B cell (primary cell): Measurements from ENCODE around the gene PLD4. TPM values are rescaled to one million over a fixed set of nuclear protein-coding genes. Genes with fewer than 3 reads are reported as not detected.

Experiments
- ATAC-seq: fragments of 200-7000 bp; cut with Tn5 transposase; one replicate; pipeline ENCODE4 v1.10.0; 2021; ENCODE audit warnings: low read depth, mild to moderate bottlenecking, moderate number of reproducible peaks, moderate library complexity
- CTCF ChIA-PET: fragments of 350-600 bp; sonication (Branson Sonifier 250); formaldehyde crosslinking; loops from one replicate; lab custom pipeline; 2021; ENCODE audit warnings: antibody characterized with exemption, inconsistent platforms; lab: Charles Lee
- POLR2A ChIA-PET: fragments of 350-600 bp; sonication (Branson Sonifier 250); formaldehyde crosslinking; loops from one replicate; lab custom pipeline; 2021; ENCODE audit warnings: antibody characterized with exemption; lab: Charles Lee
- DNase-seq: peaks from one replicate; pipeline ENCODE4 v3.0.0; 2013
- H2AFZ ChIP-seq: 2 replicates; pipeline ENCODE4 v1.6.1; 2012; ENCODE audit warnings: mild to moderate bottlenecking, low read depth, low read length; ENCODE audit not compliant: insufficient read depth, poor library complexity, severe bottlenecking
- H3K27ac ChIP-seq, 2 donors: 1 replicate in 1 of 2; 2 replicates in 1 of 2; pipeline ENCODE4 v1.5.1; 2012 to 2013; ENCODE audit warnings: low read length in 2 of 2, mild to moderate bottlenecking in 2 of 2, moderate library complexity in 1 of 2
- H3K27me3 ChIP-seq, 4 experiments: fragments of 200-600 bp in 1 of 4; sonication (generic) in 1 of 4; replicated peaks in 1 of 4; 1 replicate in 2 of 4; 2 replicates in 2 of 4; pipeline versions ENCODE4 v1.6.1 to v1.7.0; 2013 to 2016; ENCODE audit warnings: low read length in 3 of 4, mild to moderate bottlenecking in 2 of 4, mixed read lengths in 1 of 4, moderate library complexity in 1 of 4; ENCODE audit not compliant: insufficient read depth in 4 of 4, control insufficient read depth in 3 of 4; ENCODE audit errors: control extremely low read depth in 1 of 4
- H3K36me3 ChIP-seq, 2 experiments: replicated peaks in 1 of 2; 1 replicate in 1 of 2; 2 replicates in 1 of 2; pipeline versions ENCODE4 v1.6.1 to v1.7.1; 2013; ENCODE audit warnings: low read length in 1 of 2; ENCODE audit not compliant: insufficient read depth in 2 of 2, control insufficient read depth in 1 of 2; ENCODE audit errors: control extremely low read depth in 1 of 2, extremely low read depth in 1 of 2
- H3K4me1 ChIP-seq, 2 donors: fragments of 200-600 bp in 1 of 2; sonication (generic) in 1 of 2; 1 replicate in 1 of 2; 2 replicates in 1 of 2; pipeline versions ENCODE4 v1.5.1 to v1.6.1; 2013 to 2017; ENCODE audit warnings: low read length in 2 of 2; ENCODE audit not compliant: control insufficient read depth in 2 of 2, insufficient read depth in 2 of 2
- H3K4me2 ChIP-seq: replicated peaks from 2 replicates; pipeline ENCODE3; 2012; ENCODE audit warnings: mild to moderate bottlenecking, low read depth, low read length; ENCODE audit not compliant: poor library complexity, severe bottlenecking
- H3K4me3 ChIP-seq, 5 experiments: fragments of 200-600 bp in 1 of 5; sonication (generic) in 1 of 5; 1 replicate in 3 of 5; 2 replicates in 2 of 5; pipeline versions ENCODE4 v1.5.1 to v1.7.0; 2011 to 2016; ENCODE audit warnings: low read length in 4 of 5, mild to moderate bottlenecking in 4 of 5, low read depth in 2 of 5, control low read depth in 1 of 5, moderate library complexity in 1 of 5; ENCODE audit not compliant: insufficient read depth in 1 of 5; ENCODE audit errors: control extremely low read depth in 1 of 5, extremely low read depth in 1 of 5
- H3K79me2 ChIP-seq: fragments of 200-600 bp; sonication (generic); one replicate; pipeline ENCODE4 v1.6.0; 2016; ENCODE audit warnings: low read length; ENCODE audit not compliant: control insufficient read depth, insufficient read depth
- H3K9ac ChIP-seq: fragments of 200-600 bp; sonication (generic); 2 replicates; pipeline ENCODE4 v1.6.1; 2017; ENCODE audit warnings: mild to moderate bottlenecking, low read length, moderate library complexity
- H3K9me3 ChIP-seq, 3 donors: one replicate each; pipeline versions ENCODE4 v1.6.1 to v1.7.1; 2013; ENCODE audit warnings: low read length in 2 of 3; ENCODE audit not compliant: control insufficient read depth in 2 of 3, insufficient read depth in 1 of 3; ENCODE audit errors: control extremely low read depth in 1 of 3
- H4K20me1 ChIP-seq: 2 replicates; pipeline ENCODE4 v1.6.0; 2012; ENCODE audit warnings: mild to moderate bottlenecking, low read length; ENCODE audit not compliant: insufficient read depth, control insufficient read depth, poor library complexity, severe bottlenecking
- H3K27ac Mint-ChIP-seq: one replicate; pipeline ENCODE4 v1.8.0; 2021; ENCODE audit warnings: mixed read lengths
- H3K27me3 Mint-ChIP-seq: one replicate; pipeline ENCODE4 v1.8.0; 2021; ENCODE audit warnings: mixed read lengths
- H3K4me1 Mint-ChIP-seq: one replicate; pipeline ENCODE4 v1.8.0; 2021; ENCODE audit warnings: mixed read lengths
- H3K4me3 Mint-ChIP-seq: one replicate; pipeline ENCODE4 v1.8.0; 2021; ENCODE audit warnings: mixed read lengths
- H3K9me3 Mint-ChIP-seq: one replicate; pipeline ENCODE4 v1.8.0; 2022; ENCODE audit warnings: mixed read lengths; ENCODE audit not compliant: insufficient read depth
- CTCF ChIP-seq: fragments of 200-600 bp; IDR thresholded peaks from one replicate; pipeline ENCODE4 v1.8.0; 2022; ENCODE audit warnings: antibody characterized with exemption, mild to moderate bottlenecking
- EZH2 ChIP-seq: IDR thresholded peaks from 2 replicates; pipeline ENCODE4 v1.6.1; 2012; ENCODE audit warnings: borderline replicate concordance, low read depth, mild to moderate bottlenecking, moderate library complexity, low read length; ENCODE audit not compliant: insufficient read depth, poor library complexity, severe bottlenecking
- WGBS: methylation state at CpG from one replicate; pipeline ENCODE4 v1.1.5; 2013; ENCODE audit warnings: missing lambda C conversion rate; ENCODE audit not compliant: insufficient coverage; 5-methylcytosine and 5-hydroxymethylcytosine counted together
- intact Hi-C: fragments of 100-400 bp; cut with micrococcal nuclease; formaldehyde crosslinking; loops from one replicate; pipeline ENCODE4 v1.10.0; 2022
- polyA plus RNA-seq: library from polyadenylated mRNA; depleted of rRNA; stranded (reverse); fragments of >200 nt; gene quantifications from 2 replicates; pipeline ENCODE4 v1.2.3, GENCODE V29; 2012
- total RNA-seq, 2 donors: library from RNA; stranded (reverse); fragments of 120-200 nt in 1 of 2; gene quantifications; 1 replicate in 1 of 2; 2 replicates in 1 of 2; pipeline versions ENCODE4 v1.2.3 to v1.2.4, GENCODE V29; 2013 to 2022

Gene PLD4
- total and polyA plus RNA-seq, 2 donors (not counting 1 experiment from before 2014, with no cell fraction given) = 49.9 to 79.7 TPM

GRCh38 chr14:104965561-104966231 lies 41.0 kb downstream of the PLD4 start:
- ATAC-seq = no peak
- peaks cover 0 to 38% (median 15%) of the 10 kb centered on the region in 4 experiments for H3K27me3 ChIP-seq
- H3K4me3 ChIP-seq = no peak overlapping the region

More at GRCh38 chr14:104965561-104966231, 41.0 kb downstream of the PLD4 start:
- H3K9ac ChIP-seq = no peak overlapping the region
- Mint-ChIP-seq H3K4me1 (peaks cover 16% of the 10 kb centered on the region), H3K9me3 (no peaks in the 10 kb centered on the region), H3K27ac (no peak overlapping the region), H3K4me3 (no peak overlapping the region), H3K27me3 (peaks cover 15% of the 10 kb centered on the region)
- CTCF ChIA-PET = no interaction called here
- no peak for DNase-seq
- intact Hi-C loops = no loop called here
- no peaks in the 10 kb centered on the region for H4K20me1 ChIP-seq
- H3K4me2 ChIP-seq = no peak overlapping the region
- no peaks in the 10 kb centered on the region for H3K79me2 ChIP-seq
- peaks cover 17 to 19% of the 10 kb centered on the region in 2 donors for H3K4me1 ChIP-seq
- 93% methylated on average over 12 of the region's 13 CpGs for WGBS
- TF ChIP-seq EZH2 (no peak), CTCF (no peak)
- POLR2A ChIA-PET = no interaction called here
- no peak overlapping the region for H3K27ac ChIP-seq
- H3K36me3 ChIP-seq = no peaks in the 10 kb centered on the region
- no peak overlapping the region for H2AFZ ChIP-seq
- H3K9me3 ChIP-seq = peaks cover 0 to 8% (median 0%) of the 10 kb centered on the region in 3 donors
